Endothelial cell of umbilical vein (primary cell): ENCODE results near the gene FAM161A. TPM values are rescaled to one million over a fixed set of nuclear protein-coding genes. Genes with fewer than 3 reads are reported as not detected.

ENCODE experiments used
- BruUV-seq: library from RNA; stranded (reverse); fragments of 400-500 nt; replicated peaks from 2 replicates; lab custom pipeline; 2021; lab: Mats Ljungman, UMichigan
- CTCF ChIA-PET: fragments of 300-600, 350-600 bp; sonication (Branson Sonifier 250); formaldehyde crosslinking; loops from one replicate; lab custom pipeline; 2021; ENCODE audit warnings: antibody characterized with exemption, inconsistent platforms; lab: Charles Lee
- POLR2A ChIA-PET: fragments of 300-600, 350-600 bp; sonication (Branson Sonifier 250); formaldehyde crosslinking; loops from one replicate; lab custom pipeline; 2021; ENCODE audit warnings: antibody characterized with exemption, inconsistent platforms; lab: Charles Lee
- DNase-seq: peaks from one replicate; pipeline ENCODE4 v3.0.0-alpha.2; 2011; ENCODE audit warnings: low read depth, low spot score
- FAIRE-seq: peaks from 2 replicates; lab custom pipeline; 2011; peaks lifted over from hg19 to GRCh38; lab: Jason Lieb, UNC
- H2AFZ ChIP-seq: 2 replicates; pipeline ENCODE4 v1.6.0; 2012; ENCODE audit warnings: low read depth, low read length, control low read depth, inconsistent platforms
- H3K27ac ChIP-seq: 2 replicates; pipeline ENCODE4 v1.5.1; 2011; ENCODE audit warnings: low read depth, mild to moderate bottlenecking, control low read depth, low read length, moderate library complexity; ENCODE audit not compliant: insufficient read depth
- H3K27me3 ChIP-seq, 2 experiments: 2 replicates each; pipeline versions ENCODE4 v1.6.0 to v1.6.1; 2011; ENCODE audit warnings: low read length in 2 of 2, mixed read lengths in 1 of 2; ENCODE audit not compliant: control insufficient read depth in 2 of 2, insufficient read depth in 2 of 2
- H3K36me3 ChIP-seq, 2 experiments: 2 replicates in 1 of 2; 3 replicates in 1 of 2; pipeline ENCODE4 v1.5.1; 2011; ENCODE audit warnings: low read length in 2 of 2, mild to moderate bottlenecking in 1 of 2, moderate library complexity in 1 of 2; ENCODE audit not compliant: control insufficient read depth in 2 of 2, insufficient read depth in 2 of 2; ENCODE audit errors: extremely low read depth in 1 of 2
- H3K4me1 ChIP-seq: 3 replicates; pipeline ENCODE4 v1.5.1; 2011; ENCODE audit warnings: mild to moderate bottlenecking, low read length; ENCODE audit not compliant: control insufficient read depth, insufficient read depth; ENCODE audit errors: extremely low read depth
- H3K4me2 ChIP-seq: 2 replicates; pipeline ENCODE4 v1.6.1; 2011; ENCODE audit warnings: low read length, control low read depth, mixed read lengths; ENCODE audit not compliant: insufficient read depth
- H3K4me3 ChIP-seq, 3 experiments: fragments of 200-600 bp in 1 of 3; sonication (generic), shearing (Covaris generic) in 1 of 3; replicated peaks in 1 of 3; 2 replicates each; pipeline ENCODE4 v1.5.1; 2011 to 2016; ENCODE audit warnings: control low read depth in 3 of 3, low read length in 3 of 3, mild to moderate bottlenecking in 2 of 3, inconsistent platforms in 1 of 3, low read depth in 1 of 3, moderate library complexity in 1 of 3; ENCODE audit not compliant: insufficient read depth in 1 of 3
- H3K79me2 ChIP-seq: 2 replicates; pipeline ENCODE4 v1.6.0; 2012; ENCODE audit warnings: low read length, inconsistent platforms; ENCODE audit not compliant: control insufficient read depth, insufficient read depth
- H3K9ac ChIP-seq: replicated peaks from 2 replicates; pipeline ENCODE3; 2011; ENCODE audit warnings: low read length, control low read depth; ENCODE audit not compliant: insufficient read depth; ENCODE audit errors: extremely low read depth
- H3K9me1 ChIP-seq: replicated peaks from 3 replicates; pipeline ENCODE4 v1.6.0; 2011; ENCODE audit warnings: mild to moderate bottlenecking, low read length; ENCODE audit not compliant: control insufficient read depth, insufficient read depth; ENCODE audit errors: extremely low read depth
- H3K9me3 ChIP-seq: replicated peaks from 2 replicates; pipeline ENCODE4 v1.5.1; 2012; ENCODE audit warnings: low read length, inconsistent platforms; ENCODE audit not compliant: control insufficient read depth, insufficient read depth
- H4K20me1 ChIP-seq: replicated peaks from 2 replicates; pipeline ENCODE3; 2011; ENCODE audit warnings: mild to moderate bottlenecking, low read length; ENCODE audit not compliant: control insufficient read depth, insufficient read depth; ENCODE audit errors: extremely low read depth
- CTCF ChIP-seq, 2 donors: IDR thresholded peaks; 1 replicate in 1 of 2; 2 replicates in 1 of 2; pipeline ENCODE4 v1.5.1; 2011; ENCODE audit warnings: low read length in 2 of 2, mild to moderate bottlenecking in 2 of 2, moderate library complexity in 2 of 2, control low read depth in 1 of 2, inconsistent platforms in 1 of 2, low read depth in 1 of 2; ENCODE audit not compliant: insufficient read depth in 1 of 2; ENCODE audit errors: extremely low read depth in 1 of 2
- EZH2 ChIP-seq: IDR thresholded peaks from 2 replicates; pipeline ENCODE4 v1.6.1; 2012; ENCODE audit warnings: borderline replicate concordance, low read depth, mild to moderate bottlenecking, moderate library complexity, low read length, inconsistent platforms; ENCODE audit not compliant: severe bottlenecking
- FOS ChIP-seq: IDR thresholded peaks from 2 replicates; pipeline ENCODE4 v1.6.1; 2011; ENCODE audit warnings: mild to moderate bottlenecking, low read length, moderate library complexity, borderline replicate concordance; ENCODE audit not compliant: insufficient read depth
- GATA2 ChIP-seq: IDR thresholded peaks from 2 replicates; pipeline ENCODE4 v1.7.0; 2011; ENCODE audit warnings: low read depth, mild to moderate bottlenecking, moderate library complexity, mixed read lengths, low read length; ENCODE audit not compliant: insufficient read length, insufficient read depth
- JUN ChIP-seq: IDR thresholded peaks from 2 replicates; pipeline ENCODE4 v1.6.1; 2011; ENCODE audit warnings: borderline replicate concordance, low read depth; ENCODE audit not compliant: insufficient read length, insufficient read depth
- MAX ChIP-seq: IDR thresholded peaks from 2 replicates; pipeline ENCODE4 v1.6.1; 2011; ENCODE audit not compliant: insufficient read depth, insufficient read length
- MYC ChIP-seq: IDR thresholded peaks from one replicate; pipeline ENCODE4 v1.6.1; 2011; ENCODE audit warnings: mild to moderate bottlenecking, low read depth, low read length
- POLR2A ChIP-seq: IDR thresholded peaks from 2 replicates; pipeline ENCODE4 v1.6.1; 2012; ENCODE audit warnings: low read depth, mild to moderate bottlenecking, control low read depth, low read length
- POLR2AphosphoS5 ChIP-seq: IDR thresholded peaks from 2 replicates; pipeline ENCODE4 v1.6.1; 2012; ENCODE audit warnings: low read depth, mild to moderate bottlenecking, control low read depth, low read length, moderate library complexity; ENCODE audit not compliant: insufficient read depth
- dilution Hi-C: fragments of 300-500 bp; cut with MboI; formaldehyde crosslinking; loops from one replicate; pipeline ENCODE4 v1.15.0; 2019; ENCODE audit warnings: low sequenced_read_pairs; ENCODE audit not compliant: extremely low pct_ligation_motif_present
- intact Hi-C: fragments of 100-400 bp; cut with micrococcal nuclease; formaldehyde crosslinking; loops from one replicate; pipeline ENCODE4 v1.10.0; 2022
- polyA plus RNA-seq, 4 experiments: library from polyadenylated mRNA; depleted of rRNA in 3 of 4; stranded (reverse) in 3 of 4; unstranded in 1 of 4; fragments of >200 nt; gene quantifications; 2 replicates each; pipeline versions ENCODE4 v1.2.1 to v1.2.3, GENCODE V29; 2011 to 2012; ENCODE audit warnings: missing spikeins in 1 of 4
- total RNA-seq: library from RNA; stranded (reverse); gene quantifications from 2 replicates; pipeline ENCODE4 v1.2.3, GENCODE V29; 2021

FAM161A gene
- total and polyA plus RNA-seq, 2 donors (not counting 3 experiments of a cell fraction or from before 2014, with no cell fraction given) = 0.81 to 6.1 TPM

GRCh38 chr2:61786876-61787275 lies 67.0 kb downstream of the FAM161A start:
- no peak overlapping the region for H3K4me2 ChIP-seq
- H3K79me2 ChIP-seq = no peaks in the 10 kb centered on the region
- H3K27me3 ChIP-seq = peaks cover 2% of the 10 kb centered on the region in 2 experiments
- no peak overlapping the region for H3K27ac ChIP-seq
- H3K4me3 ChIP-seq = no peak overlapping the region
- H3K9me1 ChIP-seq = no peaks in the 10 kb centered on the region
- H4K20me1 ChIP-seq = no peaks in the 10 kb centered on the region
- dilution Hi-C loops (no loop called here), intact Hi-C loops (no loop called here)
- TF ChIP-seq CTCF (IDR thresholded peaks at IDR 0.05; ENCODE audit: extremely low read depth in 1 of 2, insufficient read depth in 1 of 2, low read depth in 1 of 2, low read length in 2 of 2) = no peak
- TF ChIP-seq MAX = no peak
- no peak for TF ChIP-seq GATA2
- no peak for TF ChIP-seq FOS
- no peak for TF ChIP-seq MYC
- TF ChIP-seq POLR2AphosphoS5 = no peak
- TF ChIP-seq POLR2A = no peak
- TF ChIP-seq JUN = no peak
- no peak for TF ChIP-seq EZH2
- H3K36me3 ChIP-seq = no peaks in the 10 kb centered on the region
- no peak overlapping the region for H3K9ac ChIP-seq
- DNase-seq (no peak), FAIRE-seq (no peak)
- no peaks in the 10 kb centered on the region for H3K9me3 ChIP-seq
- BruUV-seq = no TSS peak
- POLR2A ChIA-PET = no interaction called here
- H3K4me1 ChIP-seq = no peaks in the 10 kb centered on the region
- H2AFZ ChIP-seq = no peak overlapping the region
- CTCF ChIA-PET = no interaction called here
